Hematopoietic multipotent progenitor cell treated with erythropoietin and hydrocortisone succinate and interleukin-3 and kit ligand, for 6 days (in vitro differentiated cells): ENCODE results near the gene NDUFS8.

Experiments used
- DNase-seq: peaks from one replicate; pipeline ENCODE4 v3.0.0-alpha.2; 2015

The NDUFS8 gene

DNA sequence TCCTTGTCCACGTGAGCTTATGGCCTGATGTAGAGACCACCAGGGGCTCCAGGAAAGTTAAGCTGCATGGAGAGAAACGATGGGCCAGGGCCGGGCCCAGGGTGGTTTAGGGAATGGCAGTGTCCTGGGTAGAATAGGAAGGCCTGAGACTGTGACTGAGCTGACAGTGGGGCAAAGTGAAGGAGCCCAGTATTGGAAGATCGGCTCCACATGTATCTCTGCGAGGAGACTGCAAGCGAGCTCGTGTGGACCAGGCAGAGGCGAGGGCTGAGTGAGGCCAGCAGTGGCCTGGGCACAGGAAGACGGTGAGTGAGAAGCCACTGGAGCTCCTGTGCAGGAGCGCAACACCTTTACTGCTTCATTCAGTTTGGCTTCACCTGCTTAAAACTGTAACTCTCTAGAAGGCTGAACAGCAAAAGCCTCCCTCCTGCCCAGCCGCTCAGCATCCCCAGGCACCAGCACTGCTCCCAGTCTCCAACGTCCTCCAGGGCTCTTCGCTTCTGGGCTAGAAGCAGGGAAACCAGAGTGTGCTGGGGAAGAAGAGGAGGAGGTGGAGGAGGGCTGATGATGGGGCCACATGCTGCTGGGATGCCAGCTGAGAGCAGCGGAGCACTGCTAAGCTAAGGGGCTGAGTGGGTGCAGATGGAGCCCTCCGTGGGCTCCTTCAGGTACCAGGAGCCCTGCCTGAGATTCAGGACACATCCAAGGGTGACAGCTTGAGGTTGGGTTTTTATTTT is 21.8 kb downstream of the NDUFS8 start:
- DNase-seq: no peak

DNA sequence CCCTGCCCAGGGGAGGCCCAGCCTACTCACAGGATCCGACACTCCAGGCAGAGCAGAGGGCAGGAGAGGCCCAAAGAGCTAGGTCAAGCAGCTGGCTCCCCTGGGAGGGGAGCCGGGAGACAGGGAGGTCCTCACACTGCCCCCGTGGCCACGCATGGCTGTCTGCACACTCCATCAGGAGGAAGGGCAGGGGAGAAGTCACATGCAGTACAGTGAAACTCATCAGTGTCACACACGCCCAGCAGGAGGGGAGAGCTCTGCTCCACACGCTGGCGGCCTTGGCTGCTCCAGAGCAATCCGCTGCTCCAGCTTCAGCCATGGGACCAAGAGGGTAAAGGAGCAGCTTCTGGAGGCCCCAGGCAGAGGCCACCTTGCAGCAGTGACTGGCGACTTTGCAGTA is 22.6 kb downstream of the NDUFS8 start:
- no peak for DNase-seq

DNA sequence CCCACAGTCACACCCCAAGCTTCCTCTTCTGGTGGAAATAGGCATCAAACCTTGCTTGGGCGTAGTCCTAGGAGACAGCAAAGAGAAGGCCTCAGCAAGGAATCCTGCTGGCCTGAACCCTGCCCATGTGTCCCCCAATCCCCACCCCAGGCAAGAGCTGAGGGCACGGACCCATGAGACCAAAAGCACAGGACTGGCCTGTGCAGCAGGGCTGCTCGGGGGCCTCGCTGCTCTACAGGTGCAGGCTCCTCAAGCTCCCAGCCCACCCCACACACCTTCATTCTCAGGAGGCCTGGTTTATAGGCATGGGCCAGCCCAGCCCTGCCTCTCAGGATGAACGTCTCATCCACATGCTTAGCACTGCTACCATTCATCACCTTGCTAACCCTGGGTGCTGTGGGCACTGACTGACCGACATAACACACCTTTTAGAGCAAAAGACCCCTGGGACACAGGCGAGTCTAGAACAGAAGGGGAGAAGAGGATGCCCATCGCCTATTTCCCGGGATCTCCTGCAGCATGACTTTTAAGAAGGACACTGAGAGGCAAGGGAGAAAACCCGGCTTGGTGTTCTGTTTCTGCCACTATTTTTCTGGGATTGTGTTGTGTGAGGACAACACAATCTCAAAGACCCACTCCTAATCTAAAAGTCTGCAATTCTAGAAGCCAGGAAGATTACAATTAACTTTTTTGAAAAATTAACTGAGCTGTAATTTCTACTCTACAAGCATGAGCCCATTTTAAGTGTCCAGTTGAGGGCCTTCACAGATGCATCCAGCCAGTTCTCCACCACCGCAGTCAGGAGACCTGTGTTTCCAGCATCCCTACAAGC is 23.7 kb downstream of the NDUFS8 start:
- no peak for DNase-seq

DNA sequence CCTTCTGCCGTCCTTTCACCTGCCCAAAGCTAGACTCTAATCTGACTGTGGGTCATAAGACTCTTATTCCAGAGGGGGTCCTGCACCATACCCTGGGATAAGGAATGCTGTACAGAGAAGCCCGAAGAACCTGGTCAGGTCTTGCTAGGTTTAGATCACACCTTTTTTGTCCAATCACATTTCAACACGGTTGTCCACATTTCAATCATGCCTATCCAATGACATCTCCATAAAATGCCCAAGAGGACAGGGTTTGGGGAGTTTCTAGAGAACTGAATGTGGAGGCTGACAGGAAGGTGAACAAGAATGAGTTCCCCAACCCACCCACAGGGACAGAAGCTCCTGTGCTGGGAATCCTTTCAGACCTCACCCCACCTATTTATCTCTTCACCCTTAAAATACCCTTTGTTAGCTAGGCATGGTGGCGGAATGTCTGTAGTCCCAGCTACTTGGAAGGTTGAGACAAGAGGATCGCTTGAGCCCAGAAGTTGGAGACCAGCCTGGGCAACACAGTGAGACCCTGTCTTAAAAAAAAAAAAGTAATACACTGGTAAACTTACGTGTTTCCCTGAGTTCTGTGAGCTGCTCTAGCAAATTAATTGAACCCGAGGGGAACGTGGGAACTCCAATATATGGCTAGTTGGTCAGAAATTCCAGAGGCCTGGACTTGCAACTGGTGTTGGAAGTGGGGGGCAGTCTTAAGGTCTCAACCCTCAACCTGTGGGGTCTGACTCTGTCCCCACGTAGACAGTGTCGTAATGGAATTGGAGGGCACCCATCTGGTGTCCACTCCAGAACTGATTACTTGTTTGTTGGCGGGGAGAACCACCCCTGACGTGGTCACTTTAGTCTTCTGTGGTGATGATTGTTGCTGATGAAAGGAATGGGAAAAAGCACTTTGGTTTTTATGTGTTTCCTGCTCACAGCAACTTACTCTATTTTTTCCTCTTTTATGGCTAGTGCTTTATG is 26.1 kb downstream of the NDUFS8 start:
- no peak for DNase-seq

DNA sequence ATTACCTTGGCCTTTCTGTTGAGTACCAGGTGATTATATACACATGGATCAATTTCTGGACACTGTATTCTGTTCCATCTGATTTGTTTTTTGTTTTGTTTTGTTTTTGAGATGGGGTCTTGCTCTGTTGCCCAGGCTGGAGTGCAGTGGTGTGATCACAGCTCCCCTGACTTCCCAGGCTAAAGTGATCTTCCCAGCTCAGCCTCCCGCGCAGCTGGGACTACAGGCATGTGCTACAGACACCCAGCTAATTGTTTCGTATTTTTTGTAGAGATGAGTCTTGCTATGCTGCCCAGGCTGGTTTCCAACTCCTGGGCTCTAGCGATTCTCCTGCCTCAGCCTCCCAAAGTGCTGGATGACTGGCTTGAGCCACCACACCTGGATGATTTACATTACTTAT is 27.3 kb downstream of the NDUFS8 start:
- DNase-seq: no peak

DNA sequence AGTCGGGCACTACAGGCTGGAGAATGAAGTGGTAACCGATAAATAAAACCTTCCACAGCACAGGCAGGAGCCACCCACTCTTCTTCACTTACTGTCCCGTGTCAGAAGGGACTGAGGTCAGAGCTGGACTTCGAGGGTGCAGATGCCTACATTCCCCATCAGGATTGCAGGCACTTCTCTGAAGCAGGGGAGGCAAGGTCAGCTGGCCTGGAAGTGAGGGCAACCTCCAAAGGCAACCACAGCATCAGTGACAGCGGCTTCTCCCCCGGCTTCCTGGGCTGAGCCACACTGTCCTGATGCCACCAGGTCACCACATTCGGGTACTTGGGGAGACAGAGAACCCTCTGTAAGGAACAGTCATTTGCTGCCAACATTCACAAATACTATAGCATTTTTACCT is 31.0 kb downstream of the NDUFS8 start:
- DNase-seq: no peak

DNA sequence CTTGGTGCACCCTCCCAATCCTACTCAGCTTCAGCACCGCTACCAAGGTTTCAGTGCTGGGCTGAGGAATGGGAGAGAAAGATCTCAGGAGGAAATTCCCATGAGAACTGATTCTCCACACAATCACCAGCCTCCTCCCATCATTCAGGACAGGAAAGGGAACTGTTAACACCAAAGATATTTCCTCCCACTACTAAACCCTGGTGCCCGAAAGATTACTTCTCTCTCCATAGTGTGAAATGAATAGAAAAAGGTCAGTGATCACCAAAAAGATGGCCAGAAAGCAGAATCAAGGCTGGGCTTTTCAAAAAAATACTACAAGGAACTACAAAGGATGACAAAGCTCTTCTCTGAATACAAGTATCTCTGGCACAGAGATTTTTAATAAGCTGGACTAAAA is 34.4 kb downstream of the NDUFS8 start:
- DNase-seq: no peak

DNA sequence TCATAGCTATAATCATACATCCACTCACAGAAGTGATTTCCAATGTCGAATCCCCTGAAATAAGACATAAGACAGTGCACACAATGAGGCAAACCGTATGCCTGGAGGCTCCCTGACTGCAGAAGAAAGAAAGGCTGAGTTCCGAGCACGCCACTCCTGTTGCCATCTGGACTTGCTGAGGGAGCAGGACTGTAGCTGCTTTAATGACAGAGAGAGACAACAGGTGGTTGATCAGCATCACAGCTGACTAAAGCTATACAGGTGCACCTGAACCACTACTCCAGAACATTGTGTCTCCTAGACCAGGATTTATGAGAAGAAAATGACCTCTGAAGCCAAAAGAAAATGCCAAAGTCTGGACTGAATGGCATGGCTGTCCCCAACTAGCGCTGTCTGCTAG is 35.4 kb downstream of the NDUFS8 start:
- DNase-seq: no peak

DNA sequence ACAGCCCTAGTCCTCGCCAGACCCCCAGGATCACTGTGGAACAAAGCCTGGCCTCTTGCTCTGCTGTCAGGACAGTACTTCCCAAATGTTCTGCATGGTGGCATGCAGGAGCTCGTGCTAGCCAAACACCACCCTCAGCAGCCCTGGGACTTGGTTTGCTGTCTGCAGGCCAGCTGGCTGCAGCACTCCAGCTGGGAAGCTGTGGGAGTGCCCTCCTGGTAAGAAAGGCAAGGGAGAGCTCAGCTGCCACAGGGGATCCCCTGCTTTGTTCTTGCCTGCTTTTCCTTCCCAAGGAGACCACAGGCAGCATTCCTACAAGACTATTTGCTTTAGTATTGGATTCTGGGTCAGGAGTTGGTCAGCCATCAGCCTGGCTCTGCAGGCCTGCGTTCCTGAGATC is 36.3 kb downstream of the NDUFS8 start:
- no peak for DNase-seq

DNA sequence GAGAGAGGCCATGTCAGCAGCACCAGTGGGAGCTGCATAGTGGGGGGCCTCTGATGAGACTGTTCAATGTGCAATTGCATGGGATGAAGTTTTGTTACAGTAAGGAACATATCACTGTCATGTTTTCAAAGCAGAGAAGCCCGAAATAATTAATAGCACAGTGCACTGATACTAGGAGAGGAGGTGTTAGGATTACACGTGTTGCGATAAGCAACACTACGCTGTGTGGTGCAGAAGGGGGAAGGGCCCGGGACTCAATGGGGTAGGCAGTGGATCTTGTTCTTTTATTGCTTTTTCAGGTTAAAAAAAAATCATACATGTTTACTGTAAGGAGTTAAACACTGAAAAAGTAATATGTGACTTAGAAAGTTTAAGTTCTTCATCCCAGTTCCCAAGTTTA is 37.5 kb downstream of the NDUFS8 start:
- no peak for DNase-seq

DNA sequence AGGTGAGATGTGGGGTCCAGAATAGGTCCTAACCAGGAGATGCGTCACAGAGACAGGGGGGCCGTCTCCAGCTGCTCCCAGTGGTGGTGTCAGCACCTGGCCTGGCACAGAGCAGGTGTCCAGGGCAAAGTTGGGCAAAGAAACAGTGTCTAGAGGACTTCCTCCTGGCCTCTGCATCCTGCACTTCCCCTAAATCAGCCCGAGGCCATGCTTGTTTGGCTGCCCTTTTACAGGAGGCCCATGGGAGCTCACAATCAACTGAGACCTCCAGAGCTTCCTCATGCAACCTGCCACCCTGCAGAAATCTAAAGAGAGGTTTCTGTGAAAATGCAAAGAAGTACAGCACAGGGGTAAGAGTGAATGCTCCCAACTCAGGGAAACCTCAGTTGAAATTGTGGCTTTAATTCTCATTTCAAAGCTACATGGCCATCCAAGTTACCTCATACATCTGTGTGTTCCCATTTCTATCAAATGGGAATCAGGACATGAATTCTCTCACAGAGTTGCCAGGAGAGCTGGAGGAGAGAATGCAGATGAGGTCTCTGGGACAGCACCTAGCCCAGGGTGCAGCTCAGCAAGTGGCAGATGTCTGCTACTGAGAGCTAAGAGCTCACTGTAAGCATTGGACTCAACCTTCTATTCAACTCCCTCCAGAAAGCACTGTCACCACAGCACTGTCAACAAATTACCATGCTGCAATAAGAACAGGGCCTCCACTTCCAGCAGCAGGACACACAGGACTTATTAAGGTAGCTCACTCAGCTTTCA is 41.0 kb downstream of the NDUFS8 start:
- no peak for DNase-seq

DNA sequence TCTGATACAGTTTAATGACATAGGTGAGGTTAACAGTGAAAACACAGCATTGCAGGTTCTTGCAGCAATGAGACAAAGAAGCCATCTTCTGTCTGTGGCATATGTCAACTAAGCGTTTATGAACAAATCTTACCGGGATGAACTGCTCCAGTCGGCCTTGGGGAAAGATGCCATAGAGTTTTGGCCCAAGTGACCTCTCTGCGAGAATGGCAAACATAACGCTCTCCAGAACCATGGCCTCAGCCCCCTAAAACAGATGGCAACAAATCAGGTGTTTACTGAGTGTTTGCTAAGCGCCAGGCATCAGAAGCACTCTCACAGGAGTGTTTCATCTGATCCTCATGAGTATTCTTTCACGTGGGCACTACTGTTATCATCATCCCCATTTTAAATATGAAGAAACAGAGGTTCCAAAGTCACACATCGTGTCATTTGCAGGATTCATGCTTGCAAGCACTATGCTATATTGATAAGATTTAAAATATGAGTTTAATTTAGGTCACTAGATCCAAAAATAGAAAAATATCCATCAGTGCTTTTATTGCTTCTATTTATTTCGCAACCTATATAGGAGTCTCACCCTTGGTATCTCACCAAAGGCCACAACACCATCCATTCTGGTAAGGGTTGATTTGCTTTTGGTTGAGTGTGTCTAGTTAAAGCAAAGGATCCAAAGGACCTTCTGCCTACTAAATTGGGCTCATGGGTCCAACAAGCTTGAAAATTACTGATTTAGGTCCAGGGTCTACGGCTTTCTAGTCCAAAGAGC is 44.3 kb downstream of the NDUFS8 start:
- no peak for DNase-seq

DNA sequence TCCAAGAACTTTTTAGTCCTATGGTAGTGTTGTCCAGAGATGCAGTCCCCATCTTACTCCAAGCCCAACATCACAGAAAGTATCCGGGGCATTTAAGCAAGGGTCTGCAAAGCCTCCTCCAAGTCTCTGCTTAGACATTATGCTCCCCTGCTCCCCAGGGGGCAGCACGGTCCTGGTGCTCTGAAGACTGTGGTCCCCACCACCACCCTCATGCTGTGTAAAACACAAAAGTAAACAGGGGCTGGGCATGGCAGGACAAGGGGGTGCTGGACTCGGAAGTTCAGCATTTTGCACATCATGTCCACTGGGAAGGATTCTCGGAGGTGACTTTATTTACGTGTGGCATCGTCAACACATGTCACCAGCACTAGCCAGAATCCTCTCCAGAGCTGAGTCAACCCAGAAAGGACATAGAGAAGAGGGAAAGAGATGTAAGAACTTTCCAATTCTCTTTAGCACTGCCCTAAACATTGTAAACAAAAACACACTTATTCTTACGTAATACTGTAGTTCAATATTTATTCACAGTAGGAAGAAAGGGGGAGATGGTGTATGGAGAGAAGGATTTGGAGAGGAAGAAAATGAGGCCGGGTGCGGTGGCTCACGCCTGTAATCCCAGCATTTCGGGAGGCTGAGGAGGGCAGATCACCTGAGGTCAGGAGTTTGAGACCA is 46.0 kb downstream of the NDUFS8 start:
- peak; percentile 39 for DNase-seq

DNA sequence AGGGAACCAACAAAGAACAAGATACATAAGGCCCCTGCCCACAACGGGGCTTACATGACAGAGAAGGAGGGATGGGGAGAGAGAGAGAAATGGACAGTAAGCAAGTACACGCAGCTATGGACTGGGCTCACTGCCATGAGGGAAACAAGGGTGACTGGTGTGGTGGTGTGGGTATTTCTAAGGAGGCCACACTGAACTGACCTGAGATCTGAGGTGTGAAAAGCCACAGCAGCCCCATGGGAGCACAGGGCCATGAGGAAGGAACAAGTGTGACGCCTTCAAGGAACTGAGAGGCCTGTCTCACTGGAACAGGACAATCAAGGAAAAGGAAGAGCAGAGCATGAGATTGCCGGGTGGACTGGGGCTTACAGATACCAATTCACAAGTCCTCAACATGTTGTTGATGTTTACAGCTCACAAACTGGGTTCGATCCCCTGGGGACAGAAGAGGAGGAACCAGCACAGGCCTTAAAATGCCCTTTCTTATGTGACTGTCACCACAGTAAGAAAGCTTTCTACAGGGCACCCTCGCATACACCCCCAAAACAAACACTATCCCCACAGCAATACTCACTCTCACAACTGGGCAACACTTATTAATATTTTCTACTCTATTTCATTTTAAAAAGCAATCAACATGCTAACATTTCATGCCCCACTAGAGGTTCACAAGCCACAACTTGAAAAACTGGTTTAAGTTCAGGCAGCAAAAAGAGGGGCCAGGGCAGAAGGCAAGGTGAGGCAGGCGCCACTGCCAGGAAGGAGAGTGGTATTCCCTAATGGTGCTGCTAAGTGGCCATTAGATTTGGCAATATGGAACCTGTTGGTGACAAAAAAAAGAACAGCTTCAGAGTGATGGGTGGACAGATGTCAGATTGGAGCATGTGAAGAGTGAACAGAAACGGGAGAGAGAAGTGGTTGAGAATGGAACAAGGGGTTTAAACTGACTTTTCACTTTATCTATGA is 47.4 kb downstream of the NDUFS8 start:
- no peak for DNase-seq

DNA sequence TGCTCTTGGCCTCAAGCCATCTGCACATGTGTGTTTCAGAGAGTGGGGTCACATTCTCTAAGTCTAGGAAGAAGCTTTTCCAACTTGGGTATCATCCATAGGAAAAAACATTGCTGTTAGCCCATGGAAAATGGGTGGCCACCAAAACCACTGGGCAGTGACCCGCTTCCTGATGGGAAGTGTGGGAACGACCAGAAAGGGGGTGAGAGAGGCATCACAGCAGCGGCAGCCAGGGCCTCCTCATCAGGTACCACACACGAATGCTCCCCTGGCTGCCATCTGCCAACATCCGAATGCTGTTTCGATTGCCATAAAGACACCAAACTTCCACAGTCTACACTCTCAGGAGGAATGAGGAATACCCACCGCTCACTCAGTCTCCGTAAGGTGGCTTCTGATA is 50.4 kb downstream of the NDUFS8 start:
- DNase-seq: no peak

DNA sequence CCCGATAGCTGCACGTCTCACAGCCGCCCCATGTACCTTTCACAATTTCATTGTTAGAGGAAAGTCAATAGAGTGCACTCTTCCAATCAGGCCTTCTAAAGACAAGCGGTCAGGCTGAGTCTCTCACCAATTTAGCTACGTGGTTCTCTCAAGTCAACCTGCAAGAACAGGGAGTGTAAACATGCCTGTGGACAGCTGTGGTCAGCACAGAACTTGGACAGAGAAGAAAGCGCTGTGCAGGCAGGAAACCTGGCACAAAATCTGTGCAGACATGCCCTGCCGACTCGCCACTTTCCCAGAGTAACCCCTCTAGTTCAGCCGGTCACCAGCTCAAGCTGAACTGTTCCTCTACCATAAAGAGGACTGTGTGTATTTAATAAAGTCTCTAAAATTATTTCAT is 51.2 kb downstream of the NDUFS8 start:
- no peak for DNase-seq

DNA sequence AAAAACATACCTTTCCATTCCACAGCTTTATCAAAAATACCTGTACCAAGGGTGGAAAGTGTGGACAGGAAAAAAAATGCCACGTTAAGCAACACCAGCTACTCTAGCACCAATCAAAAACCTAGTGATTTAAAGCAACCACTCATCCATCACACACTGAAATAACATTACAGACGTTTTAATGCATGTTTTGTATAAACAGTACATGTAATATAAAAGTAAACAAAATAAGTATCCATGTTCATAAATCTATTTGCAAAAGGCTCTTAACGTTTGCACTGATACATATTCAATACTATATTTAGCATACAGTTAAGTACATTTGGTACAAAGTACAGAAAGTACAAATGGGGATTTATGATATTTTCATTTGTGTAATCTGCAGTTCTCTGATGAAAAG is 52.0 kb downstream of the NDUFS8 start:
- DNase-seq: no peak

DNA sequence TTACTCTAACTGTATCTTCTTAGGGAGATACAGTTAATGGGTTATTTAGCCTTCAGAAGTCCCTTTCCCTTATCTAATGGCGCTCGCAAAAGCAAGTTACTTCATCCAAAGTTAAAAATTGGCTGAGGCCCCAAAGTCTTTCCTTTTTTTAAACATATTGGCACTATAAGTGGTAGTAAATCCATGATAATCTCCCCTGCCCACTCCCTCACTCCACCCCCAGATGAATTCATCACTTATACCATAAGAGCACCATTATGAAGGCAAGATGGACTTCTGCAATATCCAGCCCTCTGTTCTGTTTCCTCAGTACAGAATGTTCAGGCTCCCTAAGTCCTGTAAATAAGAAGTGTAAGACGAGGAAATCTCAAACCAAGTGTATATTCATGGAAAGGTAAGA is 53.0 kb downstream of the NDUFS8 start:
- DNase-seq: no peak
